HL-60/S4 treated with phorbol 12-myristate 13-acetate at 8.2 ng/mL for 4 days and 3 days (cell line): ENCODE data around the gene MMEL1.

Source experiments
- in situ Hi-C: fragments of 300-500 bp; cut with MboI; formaldehyde crosslinking; loops from 2 replicates; pipeline ENCODE4 v1.15.0; 2022; ENCODE audit warnings: low sequenced_read_pairs

Gene MMEL1

GRCh38 chr1:2547210-2548067, 85.4 kb downstream of the MMEL1 start:
- in situ Hi-C loops = loop anchor here (25.0 kb wide), 1 partner anchor 360 kb away; the partner anchor contains the start of gene FAAP20

GRCh38 chr1:2546515-2547209, 86.2 kb downstream of the MMEL1 start:
- in situ Hi-C loops = loop anchor here (25.0 kb wide), 1 partner anchor 359 kb away; the partner anchor contains the start of gene FAAP20

GRCh38 chr1:2545754-2546514, 86.9 kb downstream of the MMEL1 start:
- in situ Hi-C loops = loop anchor here (25.0 kb wide), 1 partner anchor 359 kb away; the partner anchor contains the start of gene FAAP20

GRCh38 chr1:2544875-2545640, 87.8 kb downstream of the MMEL1 start:
- in situ Hi-C loops = loop anchor here (25.0 kb wide), 1 partner anchor 358 kb away; the partner anchor contains the start of gene FAAP20

GRCh38 chr1:2544093-2544874, 88.5 kb downstream of the MMEL1 start:
- in situ Hi-C loops = loop anchor here (25.0 kb wide), 1 partner anchor 357 kb away; the partner anchor contains the start of gene FAAP20

GRCh38 chr1:2543543-2544092, 89.2 kb downstream of the MMEL1 start:
- in situ Hi-C loops = loop anchor here (25.0 kb wide), 1 partner anchor 356 kb away; the partner anchor contains the start of gene FAAP20

GRCh38 chr1:2542246-2542915, 90.4 kb downstream of the MMEL1 start:
- in situ Hi-C loops = loop anchor here (25.0 kb wide), 1 partner anchor 355 kb away; the partner anchor contains the start of gene FAAP20

GRCh38 chr1:2541619-2542245, 91.1 kb downstream of the MMEL1 start:
- in situ Hi-C loops = loop anchor here (25.0 kb wide), 1 partner anchor 354 kb away; the partner anchor contains the start of gene FAAP20

- in situ Hi-C loops = loop anchor here (25.0 kb wide), 1 partner anchor 354 kb away; the partner anchor contains the start of gene FAAP20
Observed at GRCh38 chr1:2540816-2541492, 91.9 kb downstream of the MMEL1 start.
